K562 (cell line): ENCODE measurements around the gene CTDSPL. TPM values are rescaled to one million over a fixed set of nuclear protein-coding genes. Genes with fewer than 3 reads are reported as not detected.
A peak's percentile ranks its signal among the peaks of the same experiment; 100 is the strongest.

Source experiments
- ARID2 ChIP-seq: fragments of 450-650 bp; IDR thresholded peaks from 2 replicates; pipeline ENCODE4 v1.6.1; 2017; ENCODE audit warnings: antibody characterized with exemption, mild to moderate bottlenecking
- BACH1 ChIP-seq: fragments of 200-800 bp; sonication (Bioruptor generic); IDR thresholded peaks from 2 replicates; pipeline ENCODE4 v1.6.1; 2016; ENCODE audit warnings: missing genetic modification characterization, missing compliant biosample characterization
- CBX3 ChIP-seq, 2 experiments: IDR thresholded peaks; 1 replicate in 1 of 2; 2 replicates in 1 of 2; pipeline ENCODE4 v1.6.1; 2012; ENCODE audit warnings: inconsistent platforms in 2 of 2, low read length in 2 of 2, borderline replicate concordance in 1 of 2, control low read depth in 1 of 2
- ERF ChIP-seq: fragments of 450-650 bp; formaldehyde crosslinking; IDR thresholded peaks from 2 replicates; pipeline ENCODE4 v1.4.0; 2020; ENCODE audit warnings: mild to moderate bottlenecking, mixed read lengths
- POU5F1 ChIP-seq: fragments of 150-350 bp; IDR thresholded peaks from 2 replicates; pipeline ENCODE4 v1.6.1; 2014; ENCODE audit warnings: borderline replicate concordance, low read length, low read depth, mild to moderate bottlenecking; ENCODE audit not compliant: partially characterized antibody
- RBM39 ChIP-seq: fragments of 200-400 bp; formaldehyde crosslinking; optimal IDR thresholded peaks from 2 replicates; pipeline ENCODE3; 2018; ENCODE audit warnings: low read depth, low read length
- ZKSCAN1 ChIP-seq: fragments of 150-350 bp; IDR thresholded peaks from 2 replicates; pipeline ENCODE4 v1.6.1; 2016; ENCODE audit warnings: low read depth, low read length
- ZNF239 ChIP-seq: fragments of 250-450 bp; sonication (Bioruptor Pico); IDR thresholded peaks from 2 replicates; pipeline ENCODE4 v1.4.0; 2020; ENCODE audit warnings: mild to moderate bottlenecking
- ZNF282 ChIP-seq: sonication (generic); formaldehyde crosslinking; IDR thresholded peaks from 2 replicates; pipeline ENCODE4 v1.8.1; 2023; ENCODE audit warnings: missing genetic modification reagents
- ZNF668 ChIP-seq: fragments of 250-450 bp; sonication (Bioruptor Pico); IDR thresholded peaks from 2 replicates; pipeline ENCODE4 v1.8.0; 2022; ENCODE audit warnings: mild to moderate bottlenecking, inconsistent platforms
- polyA plus RNA-seq, 8 experiments: library from polyadenylated mRNA; depleted of rRNA in 4 of 8; stranded (reverse) in 5 of 8; unstranded in 3 of 8; fragments of >200 nt; fragmentation: Nextera tagmentation in 2 of 8; fragmentation: Illumina TruSeq in 1 of 8; extraction: Ambion mirVana in 2 of 8; extraction: Trizol in 1 of 8; gene quantifications; 2 replicates each; pipeline versions ENCODE4 v1.2.1 to v1.2.3, GENCODE V29; 2011 to 2014; ENCODE audit warnings: inconsistent platforms in 1 of 8, missing spikeins in 1 of 8
- total RNA-seq, 7 experiments: library from RNA; depleted of rRNA in 6 of 7; stranded (reverse); fragments of >200 nt in 6 of 7; fragmentation: Illumina TruSeq in 2 of 7; extraction: Trizol in 2 of 7; gene quantifications; 2 replicates each; pipeline versions ENCODE4 v1.2.1 to v1.2.3, GENCODE V29; 2011 to 2021; ENCODE audit warnings: low replicate concordance in 1 of 7
- TF ChIP-seq, protein P1 (sequence below): fragments of 250-450 bp; sonication (Bioruptor Pico); IDR thresholded peaks from 2 replicates; pipeline ENCODE4 v1.5.0; 2021
- TF ChIP-seq, protein P2 (sequence below): fragments of 150-350 bp; conservative IDR thresholded peaks from 2 replicates; pipeline ENCODE4 v1.6.1; 2014; ENCODE audit warnings: low read length
- TF ChIP-seq, protein P3 (sequence below): fragments of 250-450 bp; sonication (Bioruptor Pico); IDR thresholded peaks from 2 replicates; pipeline ENCODE4 v1.8.0; 2022; ENCODE audit warnings: inconsistent platforms
- TF ChIP-seq, protein P4 (sequence below): fragments of 250-450 bp; sonication (Bioruptor Pico); IDR thresholded peaks from 2 replicates; pipeline ENCODE4 v1.4.0; 2020; ENCODE audit warnings: mild to moderate bottlenecking, moderate library complexity
- TF ChIP-seq, protein P5 (sequence below), 2 experiments: fragments of 150-350 bp in 1 of 2; IDR thresholded peaks; 2 replicates each; pipeline ENCODE4 v1.6.1; 2012 to 2016; ENCODE audit warnings: low read depth in 2 of 2, low read length in 2 of 2, mild to moderate bottlenecking in 1 of 2, moderate library complexity in 1 of 2

The CTDSPL gene
- total and polyA plus RNA-seq, 9 of the 15 experiments (the other 6 are each of a cell fraction or from before 2014, with no cell fraction given): 5.1 to 19.3 (median 11.3) TPM

DNA sequence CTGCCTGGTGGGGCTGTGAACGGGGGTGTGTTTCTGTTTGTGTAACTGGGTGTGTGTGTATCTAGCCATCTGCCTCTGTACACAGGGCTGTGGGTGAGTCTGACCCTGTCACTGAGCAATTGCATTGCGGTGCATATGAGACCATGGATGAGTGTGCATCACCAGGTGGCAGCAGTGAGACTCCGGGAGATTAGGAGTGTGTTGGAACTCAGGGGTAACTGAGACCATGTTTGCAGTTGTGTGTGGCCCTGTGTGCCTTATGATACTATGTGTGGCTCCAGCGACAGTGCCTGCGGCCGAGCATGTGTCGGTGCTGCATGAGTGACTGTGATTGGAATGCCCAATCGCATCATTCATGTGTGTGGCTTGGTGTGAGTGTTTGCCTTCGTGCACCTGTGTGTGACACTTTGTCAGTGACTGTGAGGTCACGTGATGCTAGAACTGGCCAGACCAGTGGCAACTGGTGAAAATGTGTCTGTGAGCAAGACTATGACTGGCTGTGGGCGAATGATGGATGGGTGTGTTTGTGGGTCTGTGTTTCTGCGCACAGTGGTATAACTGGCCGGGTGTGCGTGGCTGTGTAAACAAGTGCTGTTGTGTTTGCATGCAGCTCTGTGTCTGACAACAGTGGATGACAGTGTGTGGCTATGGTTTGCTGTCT is 142.9 kb downstream of the CTDSPL start (continued):
- TF ChIP-seq POU5F1: no peak
- TF ChIP-seq, protein P1, sequence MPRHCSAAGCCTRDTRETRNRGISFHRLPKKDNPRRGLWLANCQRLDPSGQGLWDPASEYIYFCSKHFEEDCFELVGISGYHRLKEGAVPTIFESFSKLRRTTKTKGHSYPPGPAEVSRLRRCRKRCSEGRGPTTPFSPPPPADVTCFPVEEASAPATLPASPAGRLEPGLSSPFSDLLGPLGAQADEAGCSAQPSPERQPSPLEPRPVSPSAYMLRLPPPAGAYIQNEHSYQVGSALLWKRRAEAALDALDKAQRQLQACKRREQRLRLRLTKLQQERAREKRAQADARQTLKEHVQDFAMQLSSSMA (CRISPR knock-in tag): no peak
- peak; percentile 35; the same call in 1 of the 2 replicates for TF ChIP-seq ARID2
- no peak for TF ChIP-seq RBM39
- TF ChIP-seq, protein P2, sequence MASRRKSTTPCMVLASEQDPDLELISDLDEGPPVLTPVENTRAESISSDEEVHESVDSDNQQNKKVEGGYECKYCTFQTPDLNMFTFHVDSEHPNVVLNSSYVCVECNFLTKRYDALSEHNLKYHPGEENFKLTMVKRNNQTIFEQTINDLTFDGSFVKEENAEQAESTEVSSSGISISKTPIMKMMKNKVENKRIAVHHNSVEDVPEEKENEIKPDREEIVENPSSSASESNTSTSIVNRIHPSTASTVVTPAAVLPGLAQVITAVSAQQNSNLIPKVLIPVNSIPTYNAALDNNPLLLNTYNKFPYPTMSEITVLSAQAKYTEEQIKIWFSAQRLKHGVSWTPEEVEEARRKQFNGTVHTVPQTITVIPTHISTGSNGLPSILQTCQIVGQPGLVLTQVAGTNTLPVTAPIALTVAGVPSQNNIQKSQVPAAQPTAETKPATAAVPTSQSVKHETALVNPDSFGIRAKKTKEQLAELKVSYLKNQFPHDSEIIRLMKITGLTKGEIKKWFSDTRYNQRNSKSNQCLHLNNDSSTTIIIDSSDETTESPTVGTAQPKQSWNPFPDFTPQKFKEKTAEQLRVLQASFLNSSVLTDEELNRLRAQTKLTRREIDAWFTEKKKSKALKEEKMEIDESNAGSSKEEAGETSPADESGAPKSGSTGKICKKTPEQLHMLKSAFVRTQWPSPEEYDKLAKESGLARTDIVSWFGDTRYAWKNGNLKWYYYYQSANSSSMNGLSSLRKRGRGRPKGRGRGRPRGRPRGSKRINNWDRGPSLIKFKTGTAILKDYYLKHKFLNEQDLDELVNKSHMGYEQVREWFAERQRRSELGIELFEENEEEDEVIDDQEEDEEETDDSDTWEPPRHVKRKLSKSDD: no peak
- TF ChIP-seq, protein P3, sequence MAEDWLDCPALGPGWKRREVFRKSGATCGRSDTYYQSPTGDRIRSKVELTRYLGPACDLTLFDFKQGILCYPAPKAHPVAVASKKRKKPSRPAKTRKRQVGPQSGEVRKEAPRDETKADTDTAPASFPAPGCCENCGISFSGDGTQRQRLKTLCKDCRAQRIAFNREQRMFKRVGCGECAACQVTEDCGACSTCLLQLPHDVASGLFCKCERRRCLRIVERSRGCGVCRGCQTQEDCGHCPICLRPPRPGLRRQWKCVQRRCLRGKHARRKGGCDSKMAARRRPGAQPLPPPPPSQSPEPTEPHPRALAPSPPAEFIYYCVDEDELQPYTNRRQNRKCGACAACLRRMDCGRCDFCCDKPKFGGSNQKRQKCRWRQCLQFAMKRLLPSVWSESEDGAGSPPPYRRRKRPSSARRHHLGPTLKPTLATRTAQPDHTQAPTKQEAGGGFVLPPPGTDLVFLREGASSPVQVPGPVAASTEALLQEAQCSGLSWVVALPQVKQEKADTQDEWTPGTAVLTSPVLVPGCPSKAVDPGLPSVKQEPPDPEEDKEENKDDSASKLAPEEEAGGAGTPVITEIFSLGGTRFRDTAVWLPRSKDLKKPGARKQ (CRISPR knock-in tag): no peak
- TF ChIP-seq BACH1 (tag): no peak
- TF ChIP-seq ZNF668: no peak
- no peak for TF ChIP-seq ZNF282 (CRISPR knock-in tag)
- TF ChIP-seq, protein P4, sequence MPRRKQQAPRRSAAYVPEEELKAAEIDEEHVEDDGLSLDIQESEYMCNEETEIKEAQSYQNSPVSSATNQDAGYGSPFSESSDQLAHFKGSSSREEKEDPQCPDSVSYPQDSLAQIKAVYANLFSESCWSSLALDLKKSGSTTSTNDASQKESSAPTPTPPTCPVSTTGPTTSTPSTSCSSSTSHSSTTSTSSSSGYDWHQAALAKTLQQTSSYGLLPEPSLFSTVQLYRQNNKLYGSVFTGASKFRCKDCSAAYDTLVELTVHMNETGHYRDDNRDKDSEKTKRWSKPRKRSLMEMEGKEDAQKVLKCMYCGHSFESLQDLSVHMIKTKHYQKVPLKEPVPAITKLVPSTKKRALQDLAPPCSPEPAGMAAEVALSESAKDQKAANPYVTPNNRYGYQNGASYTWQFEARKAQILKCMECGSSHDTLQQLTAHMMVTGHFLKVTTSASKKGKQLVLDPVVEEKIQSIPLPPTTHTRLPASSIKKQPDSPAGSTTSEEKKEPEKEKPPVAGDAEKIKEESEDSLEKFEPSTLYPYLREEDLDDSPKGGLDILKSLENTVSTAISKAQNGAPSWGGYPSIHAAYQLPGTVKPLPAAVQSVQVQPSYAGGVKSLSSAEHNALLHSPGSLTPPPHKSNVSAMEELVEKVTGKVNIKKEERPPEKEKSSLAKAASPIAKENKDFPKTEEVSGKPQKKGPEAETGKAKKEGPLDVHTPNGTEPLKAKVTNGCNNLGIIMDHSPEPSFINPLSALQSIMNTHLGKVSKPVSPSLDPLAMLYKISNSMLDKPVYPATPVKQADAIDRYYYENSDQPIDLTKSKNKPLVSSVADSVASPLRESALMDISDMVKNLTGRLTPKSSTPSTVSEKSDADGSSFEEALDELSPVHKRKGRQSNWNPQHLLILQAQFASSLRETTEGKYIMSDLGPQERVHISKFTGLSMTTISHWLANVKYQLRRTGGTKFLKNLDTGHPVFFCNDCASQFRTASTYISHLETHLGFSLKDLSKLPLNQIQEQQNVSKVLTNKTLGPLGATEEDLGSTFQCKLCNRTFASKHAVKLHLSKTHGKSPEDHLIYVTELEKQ: no peak
- TF ChIP-seq ZKSCAN1: no peak
- TF ChIP-seq ZNF239 (CRISPR knock-in tag): no peak
- TF ChIP-seq, protein P5, sequence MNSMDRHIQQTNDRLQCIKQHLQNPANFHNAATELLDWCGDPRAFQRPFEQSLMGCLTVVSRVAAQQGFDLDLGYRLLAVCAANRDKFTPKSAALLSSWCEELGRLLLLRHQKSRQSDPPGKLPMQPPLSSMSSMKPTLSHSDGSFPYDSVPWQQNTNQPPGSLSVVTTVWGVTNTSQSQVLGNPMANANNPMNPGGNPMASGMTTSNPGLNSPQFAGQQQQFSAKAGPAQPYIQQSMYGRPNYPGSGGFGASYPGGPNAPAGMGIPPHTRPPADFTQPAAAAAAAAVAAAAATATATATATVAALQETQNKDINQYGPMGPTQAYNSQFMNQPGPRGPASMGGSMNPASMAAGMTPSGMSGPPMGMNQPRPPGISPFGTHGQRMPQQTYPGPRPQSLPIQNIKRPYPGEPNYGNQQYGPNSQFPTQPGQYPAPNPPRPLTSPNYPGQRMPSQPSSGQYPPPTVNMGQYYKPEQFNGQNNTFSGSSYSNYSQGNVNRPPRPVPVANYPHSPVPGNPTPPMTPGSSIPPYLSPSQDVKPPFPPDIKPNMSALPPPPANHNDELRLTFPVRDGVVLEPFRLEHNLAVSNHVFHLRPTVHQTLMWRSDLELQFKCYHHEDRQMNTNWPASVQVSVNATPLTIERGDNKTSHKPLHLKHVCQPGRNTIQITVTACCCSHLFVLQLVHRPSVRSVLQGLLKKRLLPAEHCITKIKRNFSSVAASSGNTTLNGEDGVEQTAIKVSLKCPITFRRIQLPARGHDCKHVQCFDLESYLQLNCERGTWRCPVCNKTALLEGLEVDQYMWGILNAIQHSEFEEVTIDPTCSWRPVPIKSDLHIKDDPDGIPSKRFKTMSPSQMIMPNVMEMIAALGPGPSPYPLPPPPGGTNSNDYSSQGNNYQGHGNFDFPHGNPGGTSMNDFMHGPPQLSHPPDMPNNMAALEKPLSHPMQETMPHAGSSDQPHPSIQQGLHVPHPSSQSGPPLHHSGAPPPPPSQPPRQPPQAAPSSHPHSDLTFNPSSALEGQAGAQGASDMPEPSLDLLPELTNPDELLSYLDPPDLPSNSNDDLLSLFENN (IDR thresholded peaks at IDR 0.05; ENCODE audit: low read depth in 2 of 2, low read length in 2 of 2): no peak
- TF ChIP-seq CBX3 (IDR thresholded peaks at IDR 0.05; ENCODE audit: borderline replicate concordance in 1 of 2, low read length in 2 of 2): peak in 1 of 2 experiments; percentile 40; a peak in 1 of 3 replicates
- TF ChIP-seq ERF: no peak
